GM12878 (cell line): ENCODE data around the gene LRRK1. TPM values are rescaled to one million over a fixed set of nuclear protein-coding genes. Genes with fewer than 3 reads are reported as not detected.

ENCODE experiments used
- ATAC-seq: fragments of 200-7000 bp; cut with Tn5 transposase; 3 replicates; pipeline ENCODE4 v1.9.1; 2020; ENCODE audit warnings: mild to moderate bottlenecking, moderate library complexity
- BruUV-seq: library from RNA; stranded (reverse); fragments of 400-500 nt; replicated peaks from 2 replicates; lab custom pipeline; 2021; lab: Mats Ljungman, UMichigan
- CTCF ChIA-PET: fragments of 300-600 bp; sonication (Branson Sonifier 250); formaldehyde crosslinking; extraction: SDS; loops from one replicate; lab custom pipeline; 2021; ENCODE audit warnings: inconsistent platforms; lab: Yijun Ruan, JAX
- POLR2A ChIA-PET: fragments of 350-600 bp; formaldehyde crosslinking; extraction: SDS; loops from one replicate; lab custom pipeline; 2021; ENCODE audit warnings: inconsistent platforms; lab: Charles Lee
- RAD21 ChIA-PET: fragments of 300-600 bp; sonication (Branson Sonifier 250); formaldehyde crosslinking; loops from one replicate; lab custom pipeline; 2023; ENCODE audit warnings: antibody characterized with exemption; ENCODE audit not compliant: unreplicated experiment; lab: Charles Lee
- SMC1A ChIA-PET: fragments of 300-600 bp; sonication (Branson Sonifier 250); formaldehyde crosslinking; loops from one replicate; lab custom pipeline; 2023; ENCODE audit not compliant: unreplicated experiment, uncharacterized antibody; lab: Charles Lee
- DNase-seq: peaks from one replicate; pipeline ENCODE4 v3.0.0-alpha.2; 2011; ENCODE audit warnings: low read depth, low spot score
- FAIRE-seq: peaks from 3 replicates; lab custom pipeline; 2011; peaks lifted over from hg19 to GRCh38; lab: Jason Lieb, UNC
- H2AFZ ChIP-seq: 2 replicates; pipeline ENCODE4 v1.6.0; 2011; ENCODE audit warnings: low read depth, low read length, control low read depth; ENCODE audit not compliant: control insufficient read depth
- H3K27ac ChIP-seq: 2 replicates; pipeline ENCODE4 v1.5.1; 2011; ENCODE audit warnings: control low read depth; ENCODE audit not compliant: control insufficient read depth, insufficient read depth
- H3K27me3 ChIP-seq, 2 experiments: replicated peaks in 1 of 2; 2 replicates each; pipeline versions ENCODE4 v1.6.0 to v1.6.1; 2011; ENCODE audit warnings: low read length in 1 of 2; ENCODE audit not compliant: control insufficient read depth in 2 of 2, insufficient read depth in 2 of 2
- H3K36me3 ChIP-seq, 2 experiments: 2 replicates each; pipeline ENCODE4 v1.5.1; 2011; ENCODE audit warnings: low read length in 1 of 2; ENCODE audit not compliant: control insufficient read depth in 2 of 2, insufficient read depth in 2 of 2
- H3K4me1 ChIP-seq: 2 replicates; pipeline ENCODE4 v1.6.1; 2011; ENCODE audit warnings: mild to moderate bottlenecking, low read length, moderate library complexity, mixed read lengths; ENCODE audit not compliant: control insufficient read depth, insufficient read depth
- H3K4me2 ChIP-seq: 2 replicates; pipeline ENCODE4 v1.6.0; 2011; ENCODE audit warnings: control low read depth; ENCODE audit not compliant: control insufficient read depth, insufficient read depth
- H3K4me3 ChIP-seq: fragments of 200-600 bp; sonication (generic); 2 replicates; pipeline ENCODE4 v1.5.1; 2016
- H3K79me2 ChIP-seq: 2 replicates; pipeline ENCODE4 v1.6.0; 2011; ENCODE audit warnings: low read length; ENCODE audit not compliant: control insufficient read depth, insufficient read depth
- H3K9ac ChIP-seq: 2 replicates; pipeline ENCODE4 v1.8.0; 2011; ENCODE audit warnings: low read length, control low read depth, mixed read lengths; ENCODE audit not compliant: control insufficient read depth, insufficient read depth
- H3K9me3 ChIP-seq: replicated peaks from 3 replicates; pipeline ENCODE4 v1.5.1; 2011; ENCODE audit warnings: mild to moderate bottlenecking, low read length; ENCODE audit not compliant: control insufficient read depth, insufficient read depth
- H4K20me1 ChIP-seq: 2 replicates; pipeline ENCODE4 v1.6.0; 2011; ENCODE audit not compliant: control insufficient read depth, insufficient read depth
- BHLHE40 ChIP-seq, 2 experiments: fragments of 450-650 bp in 1 of 2; IDR thresholded peaks; 2 replicates each; pipeline ENCODE4 v1.6.1; 2011 to 2017; ENCODE audit warnings: low read depth in 2 of 2, borderline replicate concordance in 1 of 2, improper control_type of control experiment in 1 of 2, low read length in 1 of 2, mild to moderate bottlenecking in 1 of 2
- CBFB ChIP-seq: IDR thresholded peaks from 2 replicates; pipeline ENCODE4 v1.6.1; 2016; ENCODE audit warnings: antibody characterized with exemption, low read depth
- FOXM1 ChIP-seq: IDR thresholded peaks from 2 replicates; pipeline ENCODE4 v1.6.1; 2012; ENCODE audit warnings: low read depth, mild to moderate bottlenecking, inconsistent platforms, low read length, moderate library complexity
- KLF5 ChIP-seq: fragments of 450-650 bp; IDR thresholded peaks from 2 replicates; pipeline ENCODE4 v1.6.1; 2014; ENCODE audit warnings: mild to moderate bottlenecking; ENCODE audit not compliant: partially characterized antibody
- PAX5 ChIP-seq: IDR thresholded peaks from 2 replicates; pipeline ENCODE4 v1.6.1; 2011; ENCODE audit warnings: low read depth, low read length, borderline replicate concordance
- POU2F2 ChIP-seq: IDR thresholded peaks from 3 replicates; pipeline ENCODE4 v1.6.1; 2011; ENCODE audit warnings: low read depth, mild to moderate bottlenecking, low read length, borderline replicate concordance
- RCOR1 ChIP-seq: conservative IDR thresholded peaks from 2 replicates; pipeline ENCODE4 v1.6.1; 2012; ENCODE audit warnings: low read depth, low read length, improper control_type of control experiment
- USF1 ChIP-seq: IDR thresholded peaks from 2 replicates; pipeline ENCODE4 v1.6.1; 2011; ENCODE audit warnings: borderline replicate concordance, low read depth, mild to moderate bottlenecking, moderate library complexity, mixed read lengths, low read length; ENCODE audit not compliant: insufficient read depth; ENCODE audit errors: extremely low read length
- ZBTB40 ChIP-seq: fragments of 450-650 bp; IDR thresholded peaks from 2 replicates; pipeline ENCODE4 v1.6.1; 2016; ENCODE audit warnings: mild to moderate bottlenecking, moderate library complexity, borderline replicate concordance
- ZNF687 ChIP-seq: fragments of 450-650 bp; IDR thresholded peaks from 2 replicates; pipeline ENCODE4 v1.6.1; 2017; ENCODE audit warnings: mild to moderate bottlenecking, moderate library complexity
- WGBS: methylation state at CpG from one replicate; pipeline ENCODE4 v1.1.6; 2016; ENCODE audit warnings: low lambda C conversion rate; ENCODE audit not compliant: insufficient replicate concordance, insufficient coverage; ENCODE audit errors: missing lambda C conversion rate; 5-methylcytosine and 5-hydroxymethylcytosine counted together
- in situ Hi-C: fragments of 300-500 bp; cut with MboI; formaldehyde crosslinking; loops from 9 replicates; pipeline ENCODE4 v1.14.3; 2018; ENCODE audit warnings: mixed read lengths
- intact Hi-C: fragments of 100-400 bp; cut with micrococcal nuclease; formaldehyde crosslinking; loops from one replicate; pipeline ENCODE4 v1.14.2; 2022; ENCODE audit not compliant: unreplicated experiment
- polyA plus RNA-seq, 11 experiments: library from polyadenylated mRNA; depleted of rRNA in 4 of 11; unstranded in 6 of 11; stranded (reverse) in 5 of 11; fragments of >200 nt; fragmentation: Nextera tagmentation in 4 of 11; fragmentation: Illumina TruSeq in 1 of 11; extraction: Ambion mirVana in 4 of 11; extraction: Trizol in 1 of 11; gene quantifications; 1 replicate in 1 of 11; 2 replicates in 10 of 11; pipeline versions ENCODE4 v1.2.1 to v1.2.3, GENCODE V29; 2011 to 2016; ENCODE audit warnings: inconsistent platforms in 2 of 11, missing spikeins in 2 of 11, low read depth in 1 of 11
- total RNA-seq, 4 experiments: library from RNA; depleted of rRNA in 3 of 4; stranded (reverse); fragments of >200 nt in 3 of 4; fragmentation: Illumina TruSeq in 1 of 4; extraction: Trizol in 1 of 4; gene quantifications; 2 replicates each; pipeline versions ENCODE4 v1.2.1 to v1.2.3, GENCODE V29; 2013 to 2021

LRRK1 gene
- total and polyA plus RNA-seq, 10 of the 15 experiments (the other 5 are each of a cell fraction or from before 2014, with no cell fraction given) = 2.2 to 58.3 (median 17.9) TPM

GRCh38 chr15:101062471-101063171, 143.5 kb downstream of the LRRK1 start:
- DNase-seq = peak; percentile 51
- no peak overlapping the region for H3K4me2 ChIP-seq

More at GRCh38 chr15:101062471-101063171, 143.5 kb downstream of the LRRK1 start:
- peak; percentile 52; the same call in 1 of the 2 replicates for TF ChIP-seq PAX5
- no peak for TF ChIP-seq FOXM1
- TF ChIP-seq BHLHE40 (IDR thresholded peaks at IDR 0.05; ENCODE audit: borderline replicate concordance in 1 of 2, low read depth in 2 of 2, low read length in 1 of 2) = peak in 1 of 2 experiments; percentile 10; a peak in 1 of 4 replicates
- no peak for TF ChIP-seq KLF5
- peak; percentile 69; the same call in 1 of the 3 replicates for TF ChIP-seq POU2F2
- no peak for TF ChIP-seq CBFB
- TF ChIP-seq ZBTB40 = no peak
- TF ChIP-seq RCOR1 = no peak
- no peak for TF ChIP-seq USF1
- peak; percentile 34; the same call in 1 of the 2 replicates for TF ChIP-seq ZNF687
- WGBS = 32% methylated on average over 18 of the region's 18 CpGs
- H3K27me3 ChIP-seq = no peaks in the 10 kb centered on the region
- in situ Hi-C loops (no loop called here), intact Hi-C loops (no loop called here)
- H4K20me1 ChIP-seq = no peaks in the 10 kb centered on the region
- H3K36me3 ChIP-seq = peaks cover 18 to 35% of the 10 kb centered on the region in 2 experiments
- ChIA-PET CTCF (no interaction called here), POLR2A (no interaction called here), SMC1A (no interaction called here), RAD21 (no interaction called here)
- H3K4me1 ChIP-seq = no peaks in the 10 kb centered on the region; the same call in 1 of the 2 replicates
- H2AFZ ChIP-seq = 0 out of 2 replicates have a peak overlapping the region, but pooled peaks have one; percentile 12
- no peaks in the 10 kb centered on the region for H3K9me3 ChIP-seq
- ATAC-seq (peak; percentile 88), FAIRE-seq (peak; percentile 92)
- H3K27ac ChIP-seq = no peak overlapping the region
- H3K9ac ChIP-seq = no peak overlapping the region
- no TSS peak for BruUV-seq
- H3K79me2 ChIP-seq = no peaks in the 10 kb centered on the region
- H3K4me3 ChIP-seq = no peak overlapping the region
